PC-9 (cell line): ENCODE data around the gene COL1A2. TPM values are rescaled to one million over a fixed set of nuclear protein-coding genes. Genes with fewer than 3 reads are reported as not detected.

ENCODE experiments used
- Bru-seq: library from RNA; stranded (reverse); fragments of 400-500 nt; gene quantifications from one replicate; lab custom pipeline; 2021; lab: Mats Ljungman, UMichigan
- BruChase-seq, 2 experiments: library from RNA; stranded (reverse); fragments of 400-500 nt; gene quantifications; one replicate each; lab custom pipeline; 2021; lab: Mats Ljungman, UMichigan
- BruUV-seq: library from RNA; stranded (reverse); fragments of 400-500 nt; replicated peaks from 2 replicates; lab custom pipeline; 2021; lab: Mats Ljungman, UMichigan
- CTCF ChIA-PET: fragments of 300-600 bp; sonication (Branson Sonifier 250); formaldehyde crosslinking; loops from one replicate; lab custom pipeline; 2022; ENCODE audit warnings: antibody characterized with exemption; lab: Charles Lee
- POLR2A ChIA-PET: fragments of 300-600 bp; sonication (Branson Sonifier 250); formaldehyde crosslinking; loops from one replicate; lab custom pipeline; 2022; ENCODE audit warnings: antibody characterized with exemption; ENCODE audit not compliant: unreplicated experiment; lab: Charles Lee
- DNase-seq, 2 experiments: peaks; one replicate each; pipeline versions ENCODE4 v3.0.0 to v3.0.0-alpha.2; 2015 to 2022; ENCODE audit warnings: mixed read lengths in 1 of 2
- H2AFZ ChIP-seq: fragments of 200-600 bp; sonication (generic); 2 replicates; pipeline ENCODE4 v1.8.1; 2017; ENCODE audit warnings: antibody characterized with exemption
- H3F3A ChIP-seq: fragments of 200-600 bp; sonication (generic); 2 replicates; pipeline ENCODE4 v1.8.1; 2017; ENCODE audit warnings: antibody characterized with exemption, mild to moderate bottlenecking, low read depth; ENCODE audit not compliant: insufficient read depth
- H3K27ac ChIP-seq: fragments of 200-600 bp; sonication (generic); 2 replicates; pipeline ENCODE4 v1.6.1; 2016; ENCODE audit warnings: mixed run types
- H3K27me3 ChIP-seq: fragments of 200-600 bp; sonication (generic); 2 replicates; pipeline ENCODE4 v1.6.1; 2016; ENCODE audit warnings: low read depth, mixed run types; ENCODE audit not compliant: insufficient read depth
- H3K36me3 ChIP-seq: fragments of 200-600 bp; sonication (generic); 2 replicates; pipeline ENCODE4 v1.6.1; 2016; ENCODE audit warnings: low read depth, mixed run types
- H3K4me1 ChIP-seq: fragments of 200-600 bp; sonication (generic); replicated peaks from 2 replicates; pipeline ENCODE4 v1.6.1; 2016; ENCODE audit warnings: mixed run types; ENCODE audit not compliant: insufficient read depth
- H3K4me2 ChIP-seq: fragments of 200-600 bp; sonication (generic); 2 replicates; pipeline ENCODE4 v1.6.1; 2017; ENCODE audit warnings: mixed run types
- H3K4me3 ChIP-seq: fragments of 200-600 bp; sonication (generic); 2 replicates; pipeline ENCODE4 v1.6.1; 2016; ENCODE audit warnings: mixed run types
- H3K79me2 ChIP-seq: fragments of 200-600 bp; sonication (generic); 2 replicates; pipeline ENCODE4 v1.6.1; 2017; ENCODE audit warnings: low read depth, mixed run types
- H3K9me2 ChIP-seq: fragments of 200-600 bp; sonication (generic); 2 replicates; pipeline ENCODE4 v1.8.1; 2017; ENCODE audit warnings: mild to moderate bottlenecking; ENCODE audit not compliant: insufficient read depth
- H3K9me3 ChIP-seq: fragments of 200-600 bp; sonication (generic); 2 replicates; pipeline ENCODE4 v1.8.1; 2016; ENCODE audit warnings: low read depth; ENCODE audit not compliant: insufficient read depth
- H4K20me1 ChIP-seq: fragments of 200-600 bp; sonication (generic); 2 replicates; pipeline ENCODE4 v1.8.1; 2017; ENCODE audit not compliant: insufficient read depth
- EZH2 ChIP-seq: fragments of 200-600 bp; sonication (generic); IDR thresholded peaks from 2 replicates; pipeline ENCODE4 v1.8.0; 2017; ENCODE audit warnings: antibody characterized with exemption, low read depth
- intact Hi-C: fragments of 100-400 bp; cut with micrococcal nuclease; formaldehyde crosslinking; loops from one replicate; pipeline ENCODE4 v1.10.0; 2022; ENCODE audit not compliant: unreplicated experiment
- long read RNA-seq: library from polyadenylated mRNA; stranded (forward); transcript quantifications from one replicate; pipeline ENCODE4 v2.0.0, GENCODE V29; 2022
- total RNA-seq: library from RNA; stranded (reverse); gene quantifications from 2 replicates; pipeline ENCODE4 v1.2.3, GENCODE V29; 2021
- TF ChIP-seq, protein P1 (sequence below): fragments of 200-600 bp; sonication (generic); conservative IDR thresholded peaks from 2 replicates; pipeline ENCODE4 v1.6.1; 2017; ENCODE audit warnings: mixed run types, antibody characterized with exemption, mild to moderate bottlenecking, moderate library complexity

The COL1A2 gene
- total RNA-seq (not detected in 2 replicates), Bru-seq, nascent RNA (percentile 3 among the genes with signal in this experiment), BruChase-seq, experiment 1, labeled RNA remaining after a 2-hour chase (not detected), BruChase-seq, experiment 2, labeled RNA remaining after a 6-hour chase (not detected)
- long read RNA-seq, result 0 reads

DNA sequence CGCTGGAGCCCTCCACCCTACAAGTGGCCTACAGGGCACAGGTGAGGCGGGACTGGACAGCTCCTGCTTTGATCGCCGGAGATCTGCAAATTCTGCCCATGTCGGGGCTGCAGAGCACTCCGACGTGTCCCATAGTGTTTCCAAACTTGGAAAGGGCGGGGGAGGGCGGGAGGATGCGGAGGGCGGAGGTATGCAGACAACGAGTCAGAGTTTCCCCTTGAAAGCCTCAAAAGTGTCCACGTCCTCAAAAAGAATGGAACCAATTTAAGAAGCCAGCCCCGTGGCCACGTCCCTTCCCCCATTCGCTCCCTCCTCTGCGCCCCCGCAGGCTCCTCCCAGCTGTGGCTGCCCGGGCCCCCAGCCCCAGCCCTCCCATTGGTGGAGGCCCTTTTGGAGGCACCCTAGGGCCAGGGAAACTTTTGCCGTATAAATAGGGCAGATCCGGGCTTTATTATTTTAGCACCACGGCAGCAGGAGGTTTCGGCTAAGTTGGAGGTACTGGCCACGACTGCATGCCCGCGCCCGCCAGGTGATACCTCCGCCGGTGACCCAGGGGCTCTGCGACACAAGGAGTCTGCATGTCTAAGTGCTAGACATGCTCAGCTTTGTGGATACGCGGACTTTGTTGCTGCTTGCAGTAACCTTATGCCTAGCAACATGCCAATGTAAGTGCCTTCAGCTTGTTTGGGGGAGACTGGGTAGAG lies at the start of gene COL1A2:
TSS of gene COL1A2 (plus strand) at position 459 of the 704 bp plus-strand sequence. CDS start at position 596, 137 bp downstream.
- Histone ChIP-seq H3K4me1 (no peaks in the 10 kb centered on the region), H3K27me3 (no peaks in the 10 kb centered on the region), H3K9me3 (no peaks in the 10 kb centered on the region), H3K4me3 (no peak within 1 kb of the TSS), H3K36me3 (no peaks in the 10 kb centered on the region), H3K4me2 (no peak within 1 kb of the TSS), H4K20me1 (no peaks in the 10 kb centered on the region), H3F3A (no peaks in the 10 kb centered on the region), H2AFZ (no peak within 1 kb of the TSS), H3K79me2 (no peaks in the 10 kb centered on the region), H3K27ac (no peak within 1 kb of the TSS), H3K9me2 (no peaks in the 10 kb centered on the region)
- no peak for DNase-seq
- TF ChIP-seq, protein P1, sequence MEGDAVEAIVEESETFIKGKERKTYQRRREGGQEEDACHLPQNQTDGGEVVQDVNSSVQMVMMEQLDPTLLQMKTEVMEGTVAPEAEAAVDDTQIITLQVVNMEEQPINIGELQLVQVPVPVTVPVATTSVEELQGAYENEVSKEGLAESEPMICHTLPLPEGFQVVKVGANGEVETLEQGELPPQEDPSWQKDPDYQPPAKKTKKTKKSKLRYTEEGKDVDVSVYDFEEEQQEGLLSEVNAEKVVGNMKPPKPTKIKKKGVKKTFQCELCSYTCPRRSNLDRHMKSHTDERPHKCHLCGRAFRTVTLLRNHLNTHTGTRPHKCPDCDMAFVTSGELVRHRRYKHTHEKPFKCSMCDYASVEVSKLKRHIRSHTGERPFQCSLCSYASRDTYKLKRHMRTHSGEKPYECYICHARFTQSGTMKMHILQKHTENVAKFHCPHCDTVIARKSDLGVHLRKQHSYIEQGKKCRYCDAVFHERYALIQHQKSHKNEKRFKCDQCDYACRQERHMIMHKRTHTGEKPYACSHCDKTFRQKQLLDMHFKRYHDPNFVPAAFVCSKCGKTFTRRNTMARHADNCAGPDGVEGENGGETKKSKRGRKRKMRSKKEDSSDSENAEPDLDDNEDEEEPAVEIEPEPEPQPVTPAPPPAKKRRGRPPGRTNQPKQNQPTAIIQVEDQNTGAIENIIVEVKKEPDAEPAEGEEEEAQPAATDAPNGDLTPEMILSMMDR, result no peak
- no peak for TF ChIP-seq EZH2
- intact Hi-C loops, result loop anchor here (1.0 to 5.0 kb wide), 3 partner anchors 105 to 597 kb away; partner anchors contain the start of gene TFPI2
- CTCF ChIA-PET, result interaction anchor here (0.6 to 1.6 kb wide), 7 partner anchors 37 to 770 kb away, joined by 3 to 15 read pairs (median 4); no protein-coding TSS in a partner anchor
- BruUV-seq, result no TSS peak
- POLR2A ChIA-PET, result interaction anchor here (0.6 kb wide), 1 partner anchor 16 kb away, joined by 7 read pairs; no protein-coding TSS in a partner anchor

- Histone ChIP-seq H2AFZ (no peak overlapping the region), H3K27ac (no peak overlapping the region), H4K20me1 (no peaks in the 10 kb centered on the region), H3K4me1 (no peaks in the 10 kb centered on the region), H3K79me2 (no peaks in the 10 kb centered on the region), H3F3A (no peaks in the 10 kb centered on the region), H3K36me3 (no peaks in the 10 kb centered on the region), H3K9me2 (no peaks in the 10 kb centered on the region), H3K4me2 (no peak overlapping the region), H3K4me3 (no peak overlapping the region), H3K27me3 (no peaks in the 10 kb centered on the region), H3K9me3 (no peaks in the 10 kb centered on the region)
- ChIA-PET POLR2A (no interaction called here), CTCF (no interaction called here)
- BruUV-seq, result no TSS peak
- DNase-seq, result no peak
- TF ChIP-seq, protein P1, result no peak
- no peak for TF ChIP-seq EZH2
- intact Hi-C loops, result no loop called here
Measured at GRCh38 chr7:94345907-94346306, 48.8 kb upstream of the COL1A2 start.

DNA sequence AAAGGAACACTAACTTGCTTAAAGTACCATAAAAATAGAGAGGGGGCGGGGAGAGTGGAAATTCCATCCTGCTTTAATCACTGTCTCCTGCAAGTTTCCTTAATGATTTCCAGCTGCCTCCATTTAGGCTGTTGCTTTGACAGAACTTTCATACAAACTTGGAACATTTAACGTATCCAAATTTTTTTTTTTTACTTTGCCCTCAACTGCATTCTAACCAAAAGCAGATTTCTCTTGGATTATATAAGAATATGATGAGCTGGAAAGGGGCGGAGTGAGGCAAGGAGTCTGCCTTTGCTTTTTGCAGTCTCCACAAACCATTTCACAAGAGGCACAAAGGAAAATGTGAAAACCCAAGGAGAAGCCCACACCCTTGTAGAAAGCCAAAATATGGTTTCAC lies 46.6 kb upstream of the COL1A2 start:
- H3K27me3 ChIP-seq, result no peaks in the 10 kb centered on the region
- H3K4me2 ChIP-seq, result no peak overlapping the region
- H4K20me1 ChIP-seq, result no peaks in the 10 kb centered on the region
- no peaks in the 10 kb centered on the region for H3K9me3 ChIP-seq
- no peaks in the 10 kb centered on the region for H3K4me1 ChIP-seq
- H3K4me3 ChIP-seq, result no peak overlapping the region
- no peaks in the 10 kb centered on the region for H3K9me2 ChIP-seq
- H3K79me2 ChIP-seq, result no peaks in the 10 kb centered on the region
- H2AFZ ChIP-seq, result no peak overlapping the region
- intact Hi-C loops, result no loop called here
- TF ChIP-seq, protein P1, result no peak
- no peak for TF ChIP-seq EZH2
- DNase-seq, result no peak
- POLR2A ChIA-PET, result no interaction called here
- CTCF ChIA-PET, result no interaction called here
- no peak overlapping the region for H3K27ac ChIP-seq
- H3F3A ChIP-seq, result no peaks in the 10 kb centered on the region
- H3K36me3 ChIP-seq, result no peaks in the 10 kb centered on the region
- no TSS peak for BruUV-seq
